Measurements from ENCODE around the gene RNF222.

Gene RNF222

DNA sequence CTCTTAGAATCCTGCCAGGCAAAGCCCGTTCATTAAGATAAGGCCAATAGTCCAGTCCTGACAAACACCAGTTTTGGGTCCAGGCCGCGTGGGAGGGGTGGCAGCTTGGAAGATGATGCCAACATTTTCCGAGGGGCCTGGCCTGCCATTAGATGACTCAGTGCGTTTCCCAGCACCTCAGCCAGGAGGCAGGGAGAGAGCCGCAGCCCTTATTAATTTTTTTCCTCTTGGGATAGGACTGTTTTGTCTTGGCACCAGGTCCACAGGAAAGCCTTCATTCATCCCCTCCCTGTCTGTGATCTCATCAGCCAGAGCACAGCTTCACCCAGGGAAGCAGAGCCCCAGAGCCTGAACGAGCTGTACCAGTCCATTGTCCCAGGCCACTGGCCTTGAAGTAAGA lies 33.3 kb upstream of the RNF222 start:
- Histone ChIP-seq H3K27me3 (replicated peaks; ENCODE audit: control insufficient read depth, insufficient read depth, low read length) (no peaks in the 10 kb centered on the region), H3K4me3 (replicated peaks; ENCODE audit: low read depth, low read length) (no peak overlapping the region), H3K36me3 (ENCODE audit: control insufficient read depth, insufficient read depth, low read length) (no peaks in the 10 kb centered on the region)
- DNase-seq (ENCODE audit: extremely low read depth, insufficient read length): no peak
- TF ChIP-seq, protein P1, sequence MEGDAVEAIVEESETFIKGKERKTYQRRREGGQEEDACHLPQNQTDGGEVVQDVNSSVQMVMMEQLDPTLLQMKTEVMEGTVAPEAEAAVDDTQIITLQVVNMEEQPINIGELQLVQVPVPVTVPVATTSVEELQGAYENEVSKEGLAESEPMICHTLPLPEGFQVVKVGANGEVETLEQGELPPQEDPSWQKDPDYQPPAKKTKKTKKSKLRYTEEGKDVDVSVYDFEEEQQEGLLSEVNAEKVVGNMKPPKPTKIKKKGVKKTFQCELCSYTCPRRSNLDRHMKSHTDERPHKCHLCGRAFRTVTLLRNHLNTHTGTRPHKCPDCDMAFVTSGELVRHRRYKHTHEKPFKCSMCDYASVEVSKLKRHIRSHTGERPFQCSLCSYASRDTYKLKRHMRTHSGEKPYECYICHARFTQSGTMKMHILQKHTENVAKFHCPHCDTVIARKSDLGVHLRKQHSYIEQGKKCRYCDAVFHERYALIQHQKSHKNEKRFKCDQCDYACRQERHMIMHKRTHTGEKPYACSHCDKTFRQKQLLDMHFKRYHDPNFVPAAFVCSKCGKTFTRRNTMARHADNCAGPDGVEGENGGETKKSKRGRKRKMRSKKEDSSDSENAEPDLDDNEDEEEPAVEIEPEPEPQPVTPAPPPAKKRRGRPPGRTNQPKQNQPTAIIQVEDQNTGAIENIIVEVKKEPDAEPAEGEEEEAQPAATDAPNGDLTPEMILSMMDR (IDR thresholded peaks at IDR 0.05; ENCODE audit: insufficient read depth, low read length, poor library complexity, severe bottlenecking): no peak

DNA sequence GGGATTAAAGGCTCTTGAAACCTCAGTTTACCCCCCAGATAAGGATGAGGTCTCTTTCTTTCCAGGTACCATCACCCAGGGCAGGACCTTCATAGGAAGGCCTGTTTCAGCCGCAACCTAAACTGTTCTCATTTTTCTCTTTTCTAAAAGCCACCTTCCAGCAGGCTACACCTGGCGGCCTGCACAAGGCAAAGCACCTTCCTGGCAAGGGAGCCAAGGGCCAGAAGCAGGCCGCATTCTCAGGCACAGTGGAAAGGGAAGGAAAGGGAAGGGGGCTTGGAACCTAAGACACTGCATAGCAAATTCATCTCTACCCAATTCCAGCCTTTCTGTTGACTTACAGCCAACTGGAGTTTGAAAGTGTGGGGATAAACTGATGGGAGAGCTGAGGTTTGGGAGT lies 29.2 kb upstream of the RNF222 start:
- no peaks in the 10 kb centered on the region for H3K27me3 ChIP-seq (replicated peaks; ENCODE audit: control insufficient read depth, insufficient read depth, low read length)
- TF ChIP-seq, protein P1 (IDR thresholded peaks at IDR 0.05; ENCODE audit: insufficient read depth, low read length, poor library complexity, severe bottlenecking): no peak
- H3K36me3 ChIP-seq (ENCODE audit: control insufficient read depth, insufficient read depth, low read length): no peaks in the 10 kb centered on the region
- DNase-seq (ENCODE audit: extremely low read depth, insufficient read length): no peak
- no peak overlapping the region for H3K4me3 ChIP-seq (replicated peaks; ENCODE audit: low read depth, low read length)

DNA sequence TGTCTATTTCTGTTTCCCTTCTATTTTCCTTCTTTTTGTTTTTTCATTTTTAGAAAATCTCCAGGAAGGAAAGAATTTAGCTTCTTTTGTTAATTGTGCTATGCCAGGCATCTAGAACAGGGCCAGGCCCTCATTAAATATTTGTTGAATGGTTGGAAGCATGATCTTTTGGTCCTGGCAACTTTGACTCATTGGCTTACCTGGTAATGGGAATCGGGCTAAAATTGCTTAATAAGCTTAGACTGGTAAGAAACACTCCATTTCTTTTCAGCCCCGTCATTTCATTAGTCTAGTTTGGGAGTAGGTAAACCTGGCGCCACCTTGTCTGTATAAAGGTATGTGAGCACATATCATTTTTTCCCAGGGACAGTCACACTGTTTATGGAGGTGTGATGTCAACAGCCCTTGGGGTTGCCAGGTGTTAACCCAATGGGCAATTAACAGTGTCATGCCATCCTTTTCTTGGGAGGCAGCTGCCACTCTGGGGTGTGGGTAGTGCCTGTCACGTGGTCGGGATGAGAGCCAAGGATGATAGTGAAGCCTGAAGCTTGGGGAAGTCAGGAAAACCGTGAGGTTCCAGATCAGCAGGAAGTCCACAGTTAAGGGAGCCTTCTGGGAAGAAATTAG lies 28.6 kb upstream of the RNF222 start:
- Histone ChIP-seq H3K36me3 (ENCODE audit: control insufficient read depth, insufficient read depth, low read length) (no peaks in the 10 kb centered on the region), H3K4me3 (replicated peaks; ENCODE audit: low read depth, low read length) (no peak overlapping the region), H3K27me3 (replicated peaks; ENCODE audit: control insufficient read depth, insufficient read depth, low read length) (no peaks in the 10 kb centered on the region; the same call in 1 of the 2 replicates)
- DNase-seq (ENCODE audit: extremely low read depth, insufficient read length): no peak
- TF ChIP-seq, protein P1 (IDR thresholded peaks at IDR 0.05; ENCODE audit: insufficient read depth, low read length, poor library complexity, severe bottlenecking): no peak

DNA sequence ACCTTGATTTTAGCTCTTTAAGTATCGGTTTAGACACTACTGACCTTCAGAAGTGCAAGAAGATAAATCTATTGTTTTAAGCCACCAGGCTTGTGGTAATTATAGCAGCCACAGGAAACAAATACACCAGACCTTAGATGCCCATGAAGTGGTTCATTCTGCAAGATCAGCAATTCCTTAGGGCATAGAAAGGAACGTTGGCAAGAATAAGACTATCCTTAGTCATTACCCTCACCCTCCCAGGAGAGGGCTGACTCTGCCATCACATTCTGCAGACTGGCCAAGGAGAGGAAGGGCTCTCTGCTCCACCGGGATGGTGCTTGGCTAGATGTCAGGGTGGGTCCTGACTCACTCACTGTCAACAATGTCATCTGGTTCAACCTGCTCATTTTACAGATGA lies 23.9 kb upstream of the RNF222 start:
- H3K36me3 ChIP-seq (ENCODE audit: control insufficient read depth, insufficient read depth, low read length): no peaks in the 10 kb centered on the region
- DNase-seq (ENCODE audit: extremely low read depth, insufficient read length): no peak
- no peaks in the 10 kb centered on the region; the same call in 1 of the 2 replicates for H3K27me3 ChIP-seq (replicated peaks; ENCODE audit: control insufficient read depth, insufficient read depth, low read length)
- TF ChIP-seq, protein P1 (IDR thresholded peaks at IDR 0.05; ENCODE audit: insufficient read depth, low read length, poor library complexity, severe bottlenecking): no peak
- no peak overlapping the region for H3K4me3 ChIP-seq (replicated peaks; ENCODE audit: low read depth, low read length)

DNA sequence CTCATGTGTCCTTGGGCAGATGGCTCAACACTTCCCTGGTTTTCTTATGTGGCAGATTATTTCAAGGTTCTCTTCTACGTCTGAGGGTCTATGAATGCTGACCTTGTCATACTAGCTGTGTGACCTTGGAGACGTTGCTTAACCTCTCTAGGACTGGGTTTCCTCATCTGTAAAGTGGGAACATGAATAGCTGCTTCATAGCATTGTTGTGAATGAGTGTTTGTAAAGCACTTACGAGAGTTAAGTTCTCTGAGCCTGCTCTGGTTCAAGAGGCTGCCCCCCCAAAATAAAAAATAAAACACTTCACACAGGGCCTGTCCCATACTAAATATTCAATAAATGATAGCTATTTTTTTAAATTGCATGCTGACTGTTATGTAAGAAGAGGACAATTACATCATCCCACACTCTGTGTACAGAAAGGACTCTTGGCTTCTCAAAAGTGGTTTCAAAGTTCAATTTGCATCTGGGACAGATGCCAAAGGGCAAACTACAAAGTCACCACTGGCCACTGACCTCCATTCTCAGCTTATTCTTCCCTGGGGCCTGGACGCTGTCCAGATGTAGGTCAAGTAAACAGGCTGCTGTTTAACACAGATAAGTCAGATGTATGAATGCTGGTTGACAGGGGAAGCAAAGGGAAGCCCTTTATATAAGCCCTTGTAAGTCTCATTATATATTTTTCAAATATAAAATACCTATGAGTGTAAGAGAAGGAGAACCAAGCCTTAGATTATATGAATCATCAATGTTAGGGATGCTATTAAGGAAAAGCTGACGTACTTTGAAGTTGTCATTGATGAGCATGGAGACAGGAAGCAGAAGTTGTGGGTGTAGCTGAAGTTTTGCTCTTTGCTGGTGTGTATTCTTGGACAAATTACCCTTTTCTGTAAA lies 22.7 kb upstream of the RNF222 start:
- Histone ChIP-seq H3K4me3 (replicated peaks; ENCODE audit: low read depth, low read length) (no peak overlapping the region), H3K36me3 (ENCODE audit: control insufficient read depth, insufficient read depth, low read length) (no peaks in the 10 kb centered on the region), H3K27me3 (replicated peaks; ENCODE audit: control insufficient read depth, insufficient read depth, low read length) (no peaks in the 10 kb centered on the region; the same call in 1 of the 2 replicates)
- no peak for DNase-seq (ENCODE audit: extremely low read depth, insufficient read length)
- TF ChIP-seq, protein P1 (IDR thresholded peaks at IDR 0.05; ENCODE audit: insufficient read depth, low read length, poor library complexity, severe bottlenecking): no peak
